GM12878 (cell line): Measurements from ENCODE around the gene KDM6A. TPM values are rescaled to one million over a fixed set of nuclear protein-coding genes. Genes with fewer than 3 reads are reported as not detected.

Experiments
- ATAC-seq: fragments of 200-7000 bp; cut with Tn5 transposase; 3 replicates; pipeline ENCODE4 v1.9.1; 2020; ENCODE audit warnings: mild to moderate bottlenecking, moderate library complexity
- BruUV-seq: library from RNA; stranded (reverse); fragments of 400-500 nt; replicated peaks from 2 replicates; lab custom pipeline; 2021; lab: Mats Ljungman, UMichigan
- CTCF ChIA-PET: fragments of 300-600 bp; sonication (Branson Sonifier 250); formaldehyde crosslinking; extraction: SDS; loops from one replicate; lab custom pipeline; 2021; ENCODE audit warnings: inconsistent platforms; lab: Yijun Ruan, JAX
- POLR2A ChIA-PET: fragments of 350-600 bp; formaldehyde crosslinking; extraction: SDS; loops from one replicate; lab custom pipeline; 2021; ENCODE audit warnings: inconsistent platforms; lab: Charles Lee
- RAD21 ChIA-PET: fragments of 300-600 bp; sonication (Branson Sonifier 250); formaldehyde crosslinking; loops from one replicate; lab custom pipeline; 2023; ENCODE audit warnings: antibody characterized with exemption; ENCODE audit not compliant: unreplicated experiment; lab: Charles Lee
- SMC1A ChIA-PET: fragments of 300-600 bp; sonication (Branson Sonifier 250); formaldehyde crosslinking; loops from one replicate; lab custom pipeline; 2023; ENCODE audit not compliant: unreplicated experiment, uncharacterized antibody; lab: Charles Lee
- DNase-seq: peaks from one replicate; pipeline ENCODE4 v3.0.0-alpha.2; 2011; ENCODE audit warnings: low read depth, low spot score
- FAIRE-seq: peaks from 3 replicates; lab custom pipeline; 2011; peaks lifted over from hg19 to GRCh38; lab: Jason Lieb, UNC
- H2AFZ ChIP-seq: 2 replicates; pipeline ENCODE4 v1.6.0; 2011; ENCODE audit warnings: low read depth, low read length, control low read depth; ENCODE audit not compliant: control insufficient read depth
- H3K27ac ChIP-seq: 2 replicates; pipeline ENCODE4 v1.5.1; 2011; ENCODE audit warnings: control low read depth; ENCODE audit not compliant: control insufficient read depth, insufficient read depth
- H3K27me3 ChIP-seq, 2 experiments: replicated peaks in 1 of 2; 2 replicates each; pipeline versions ENCODE4 v1.6.0 to v1.6.1; 2011; ENCODE audit warnings: low read length in 1 of 2; ENCODE audit not compliant: control insufficient read depth in 2 of 2, insufficient read depth in 2 of 2
- H3K36me3 ChIP-seq, 2 experiments: 2 replicates each; pipeline ENCODE4 v1.5.1; 2011; ENCODE audit warnings: low read length in 1 of 2; ENCODE audit not compliant: control insufficient read depth in 2 of 2, insufficient read depth in 2 of 2
- H3K4me1 ChIP-seq: 2 replicates; pipeline ENCODE4 v1.6.1; 2011; ENCODE audit warnings: mild to moderate bottlenecking, low read length, moderate library complexity, mixed read lengths; ENCODE audit not compliant: control insufficient read depth, insufficient read depth
- H3K4me2 ChIP-seq: 2 replicates; pipeline ENCODE4 v1.6.0; 2011; ENCODE audit warnings: control low read depth; ENCODE audit not compliant: control insufficient read depth, insufficient read depth
- H3K4me3 ChIP-seq: fragments of 200-600 bp; sonication (generic); 2 replicates; pipeline ENCODE4 v1.5.1; 2016
- H3K79me2 ChIP-seq: 2 replicates; pipeline ENCODE4 v1.6.0; 2011; ENCODE audit warnings: low read length; ENCODE audit not compliant: control insufficient read depth, insufficient read depth
- H3K9ac ChIP-seq: 2 replicates; pipeline ENCODE4 v1.8.0; 2011; ENCODE audit warnings: low read length, control low read depth, mixed read lengths; ENCODE audit not compliant: control insufficient read depth, insufficient read depth
- H3K9me3 ChIP-seq: replicated peaks from 3 replicates; pipeline ENCODE4 v1.5.1; 2011; ENCODE audit warnings: mild to moderate bottlenecking, low read length; ENCODE audit not compliant: control insufficient read depth, insufficient read depth
- H4K20me1 ChIP-seq: 2 replicates; pipeline ENCODE4 v1.6.0; 2011; ENCODE audit not compliant: control insufficient read depth, insufficient read depth
- BHLHE40 ChIP-seq, 2 experiments: fragments of 450-650 bp in 1 of 2; IDR thresholded peaks; 2 replicates each; pipeline ENCODE4 v1.6.1; 2011 to 2017; ENCODE audit warnings: low read depth in 2 of 2, borderline replicate concordance in 1 of 2, improper control_type of control experiment in 1 of 2, low read length in 1 of 2, mild to moderate bottlenecking in 1 of 2
- DPF2 ChIP-seq: fragments of 450-650 bp; IDR thresholded peaks from 2 replicates; pipeline ENCODE4 v1.6.1; 2017; ENCODE audit warnings: mild to moderate bottlenecking
- MLLT1 ChIP-seq: fragments of 450-650 bp; IDR thresholded peaks from 2 replicates; pipeline ENCODE4 v1.6.1; 2016; ENCODE audit warnings: mild to moderate bottlenecking
- RUNX3 ChIP-seq: IDR thresholded peaks from 2 replicates; pipeline ENCODE4 v1.6.1; 2012; ENCODE audit warnings: low read length, inconsistent platforms
- SUPT20H ChIP-seq: IDR thresholded peaks from 2 replicates; pipeline ENCODE4 v1.6.1; 2011; ENCODE audit warnings: low read depth, mild to moderate bottlenecking, low read length, moderate library complexity, borderline replicate concordance; ENCODE audit not compliant: control insufficient read depth
- ZBED1 ChIP-seq: IDR thresholded peaks from 2 replicates; pipeline ENCODE4 v1.6.1; 2016; ENCODE audit warnings: borderline replicate concordance
- WGBS: methylation state at CpG from one replicate; pipeline ENCODE4 v1.1.6; 2016; ENCODE audit warnings: low lambda C conversion rate; ENCODE audit not compliant: insufficient replicate concordance, insufficient coverage; ENCODE audit errors: missing lambda C conversion rate; 5-methylcytosine and 5-hydroxymethylcytosine counted together
- in situ Hi-C: fragments of 300-500 bp; cut with MboI; formaldehyde crosslinking; loops from 9 replicates; pipeline ENCODE4 v1.14.3; 2018; ENCODE audit warnings: mixed read lengths
- intact Hi-C: fragments of 100-400 bp; cut with micrococcal nuclease; formaldehyde crosslinking; loops from one replicate; pipeline ENCODE4 v1.14.2; 2022; ENCODE audit not compliant: unreplicated experiment
- polyA plus RNA-seq, 11 experiments: library from polyadenylated mRNA; depleted of rRNA in 4 of 11; unstranded in 6 of 11; stranded (reverse) in 5 of 11; fragments of >200 nt; fragmentation: Nextera tagmentation in 4 of 11; fragmentation: Illumina TruSeq in 1 of 11; extraction: Ambion mirVana in 4 of 11; extraction: Trizol in 1 of 11; gene quantifications; 1 replicate in 1 of 11; 2 replicates in 10 of 11; pipeline versions ENCODE4 v1.2.1 to v1.2.3, GENCODE V29; 2011 to 2016; ENCODE audit warnings: inconsistent platforms in 2 of 11, missing spikeins in 2 of 11, low read depth in 1 of 11
- total RNA-seq, 4 experiments: library from RNA; depleted of rRNA in 3 of 4; stranded (reverse); fragments of >200 nt in 3 of 4; fragmentation: Illumina TruSeq in 1 of 4; extraction: Trizol in 1 of 4; gene quantifications; 2 replicates each; pipeline versions ENCODE4 v1.2.1 to v1.2.3, GENCODE V29; 2013 to 2021
- TF ChIP-seq, protein P1 (sequence below): fragments of 450-650 bp; formaldehyde crosslinking; IDR thresholded peaks from 2 replicates; pipeline ENCODE4 v1.4.0; 2022; ENCODE audit warnings: mild to moderate bottlenecking, moderate library complexity
- TF ChIP-seq, protein P2 (sequence below): IDR thresholded peaks from 2 replicates; pipeline ENCODE4 v1.6.1; 2011; ENCODE audit warnings: low read depth, low read length, improper control_type of control experiment, borderline replicate concordance

The KDM6A gene
- total and polyA plus RNA-seq, 10 of the 15 experiments (the other 5 are each of a cell fraction or from before 2014, with no cell fraction given), result 7.9 to 29.0 (median 20.4) TPM

- WGBS, result 45% methylated on average over 4 of the region's 4 CpGs
- H3K27me3 ChIP-seq, result no peaks in the 10 kb centered on the region
- no peaks in the 10 kb centered on the region for H3K36me3 ChIP-seq
- no peak overlapping the region for H3K9ac ChIP-seq
- CTCF ChIA-PET, result no interaction called here
- H3K4me2 ChIP-seq, result no peak overlapping the region
- BruUV-seq, result no TSS peak
- no peak overlapping the region for H3K27ac ChIP-seq
- FAIRE-seq (peak; percentile 57), ATAC-seq (no peak), DNase-seq (no peak)
- H3K79me2 ChIP-seq, result peaks cover 74% of the 10 kb centered on the region
- no peaks in the 10 kb centered on the region; the same call in 2 of the 3 replicates for H3K9me3 ChIP-seq
- H2AFZ ChIP-seq, result no peak overlapping the region
- RAD21 ChIA-PET, result interaction anchor here (0.6 kb wide), 1 partner anchor 8 kb away, joined by 4 read pairs; no protein-coding TSS in a partner anchor
- no peak for TF ChIP-seq BHLHE40 (IDR thresholded peaks at IDR 0.05; ENCODE audit: borderline replicate concordance in 1 of 2, low read depth in 2 of 2, low read length in 1 of 2)
- no peak for TF ChIP-seq DPF2
- no peak for TF ChIP-seq MLLT1
- TF ChIP-seq, protein P1, sequence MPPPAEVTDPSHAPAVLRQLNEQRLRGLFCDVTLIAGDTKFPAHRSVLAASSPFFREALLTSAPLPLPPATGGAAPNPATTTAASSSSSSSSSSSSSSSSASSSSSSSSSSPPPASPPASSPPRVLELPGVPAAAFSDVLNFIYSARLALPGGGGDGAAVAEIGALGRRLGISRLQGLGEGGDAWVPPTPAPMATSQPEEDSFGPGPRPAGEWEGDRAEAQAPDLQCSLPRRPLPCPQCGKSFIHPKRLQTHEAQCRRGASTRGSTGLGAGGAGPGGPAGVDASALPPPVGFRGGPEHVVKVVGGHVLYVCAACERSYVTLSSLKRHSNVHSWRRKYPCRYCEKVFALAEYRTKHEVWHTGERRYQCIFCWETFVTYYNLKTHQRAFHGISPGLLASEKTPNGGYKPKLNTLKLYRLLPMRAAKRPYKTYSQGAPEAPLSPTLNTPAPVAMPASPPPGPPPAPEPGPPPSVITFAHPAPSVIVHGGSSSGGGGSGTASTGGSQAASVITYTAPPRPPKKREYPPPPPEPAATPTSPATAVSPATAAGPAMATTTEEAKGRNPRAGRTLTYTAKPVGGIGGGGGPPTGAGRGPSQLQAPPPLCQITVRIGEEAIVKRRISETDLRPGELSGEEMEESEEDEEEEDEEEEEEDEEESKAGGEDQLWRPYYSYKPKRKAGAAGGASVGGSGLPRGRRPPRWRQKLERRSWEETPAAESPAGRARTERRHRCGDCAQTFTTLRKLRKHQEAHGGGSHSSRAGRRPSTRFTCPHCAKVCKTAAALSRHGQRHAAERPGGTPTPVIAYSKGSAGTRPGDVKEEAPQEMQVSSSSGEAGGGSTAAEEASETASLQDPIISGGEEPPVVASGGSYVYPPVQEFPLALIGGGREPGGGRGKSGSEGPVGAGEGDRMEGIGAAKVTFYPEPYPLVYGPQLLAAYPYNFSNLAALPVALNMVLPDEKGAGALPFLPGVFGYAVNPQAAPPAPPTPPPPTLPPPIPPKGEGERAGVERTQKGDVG, result no peak
- TF ChIP-seq, protein P2, sequence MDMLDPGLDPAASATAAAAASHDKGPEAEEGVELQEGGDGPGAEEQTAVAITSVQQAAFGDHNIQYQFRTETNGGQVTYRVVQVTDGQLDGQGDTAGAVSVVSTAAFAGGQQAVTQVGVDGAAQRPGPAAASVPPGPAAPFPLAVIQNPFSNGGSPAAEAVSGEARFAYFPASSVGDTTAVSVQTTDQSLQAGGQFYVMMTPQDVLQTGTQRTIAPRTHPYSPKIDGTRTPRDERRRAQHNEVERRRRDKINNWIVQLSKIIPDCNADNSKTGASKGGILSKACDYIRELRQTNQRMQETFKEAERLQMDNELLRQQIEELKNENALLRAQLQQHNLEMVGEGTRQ, result no peak
- TF ChIP-seq RUNX3, result peak; percentile 52
- TF ChIP-seq ZBED1, result no peak
- no peak for TF ChIP-seq SUPT20H
- SMC1A ChIA-PET, result interaction anchor here (1.0 kb wide), 2 partner anchors 22 to 48 kb away, joined by 3 read pairs; no protein-coding TSS in a partner anchor
- no peaks in the 10 kb centered on the region for H3K4me1 ChIP-seq
- H4K20me1 ChIP-seq, result no peaks in the 10 kb centered on the region; the same call in 1 of the 2 replicates
- in situ Hi-C loops (no loop called here), intact Hi-C loops (no loop called here)
- H3K4me3 ChIP-seq, result no peak overlapping the region
- POLR2A ChIA-PET, result no interaction called here
Observed at GRCh38 chrX:44922980-44923379, 50.0 kb downstream of the KDM6A start.
